Stomach (tissue), 4 donors: ENCODE measurements around the gene CDCA7L.

Source experiments
- CTCF ChIP-seq, 7 experiments: fragments of 450-650 bp in 4 of 7; fragments of 200-600 bp in 3 of 7; sonication (generic) in 3 of 7; IDR thresholded peaks; one replicate each; pipeline ENCODE4 v1.5.1; 2016 to 2019; ENCODE audit warnings: antibody characterized with exemption in 7 of 7, control low read depth in 2 of 7, mild to moderate bottlenecking in 1 of 7
- EP300 ChIP-seq: sonication (generic); formaldehyde crosslinking; IDR thresholded peaks from one replicate; pipeline ENCODE4 v1.6.1; 2017; ENCODE audit warnings: antibody characterized with exemption
- POLR2A ChIP-seq, 4 donors: fragments of 450-650 bp; IDR thresholded peaks; one replicate each; pipeline ENCODE4 v1.6.1; 2016; ENCODE audit warnings: antibody characterized with exemption in 4 of 4, control low read depth in 2 of 4, mild to moderate bottlenecking in 1 of 4, moderate library complexity in 1 of 4
- POLR2AphosphoS5 ChIP-seq, 3 donors: sonication (generic); formaldehyde crosslinking; IDR thresholded peaks; one replicate each; pipeline ENCODE4 v1.6.1; 2016; ENCODE audit warnings: antibody characterized with exemption in 3 of 3

- no peak for TF ChIP-seq CTCF (IDR thresholded peaks at IDR 0.05)
- TF ChIP-seq POLR2A (IDR thresholded peaks at IDR 0.05): no peak
- no peak for TF ChIP-seq POLR2AphosphoS5 (IDR thresholded peaks at IDR 0.05)
- TF ChIP-seq EP300: no peak
Measured at GRCh38 chr7:21934808-21935207, 10.9 kb downstream of the CDCA7L start.
